ENCODE measurements around the gene VCY. TPM values are rescaled to one million over a fixed set of nuclear protein-coding genes. Genes with fewer than 3 reads are reported as not detected.
"Not testable (repeated sequence)": the region's sequence is repeated elsewhere in the genome, so short reads cannot be mapped to it uniquely, and the experiment has no call there.

Gene VCY
- not detected for total RNA-seq

DNA sequence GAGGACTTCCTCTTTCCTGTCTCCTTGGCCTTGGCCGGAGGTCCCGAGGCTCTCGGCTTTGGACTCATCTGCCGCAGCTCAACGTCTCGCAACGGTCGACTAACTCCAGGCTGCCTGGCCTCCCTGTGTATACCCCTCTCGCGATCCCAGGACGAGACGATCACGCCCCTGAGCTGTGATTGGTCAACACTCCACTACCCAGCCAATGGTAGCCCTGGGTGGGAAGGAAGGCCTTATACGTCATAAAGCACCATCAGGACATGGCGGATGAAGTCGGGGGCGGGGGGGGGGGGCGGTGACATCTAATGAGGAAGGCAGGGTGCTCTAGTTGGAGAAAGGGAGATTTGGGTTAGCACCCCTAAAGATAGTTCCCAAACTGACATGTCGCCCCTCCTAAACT is at the start of gene VCY:
Gene VCY, minus strand, starts transcription at position 101 of the 400 bp plus-strand sequence. Its CDS starts 33 bp downstream, at position 68.
- ATAC-seq, result not testable (repeated sequence)

DNA sequence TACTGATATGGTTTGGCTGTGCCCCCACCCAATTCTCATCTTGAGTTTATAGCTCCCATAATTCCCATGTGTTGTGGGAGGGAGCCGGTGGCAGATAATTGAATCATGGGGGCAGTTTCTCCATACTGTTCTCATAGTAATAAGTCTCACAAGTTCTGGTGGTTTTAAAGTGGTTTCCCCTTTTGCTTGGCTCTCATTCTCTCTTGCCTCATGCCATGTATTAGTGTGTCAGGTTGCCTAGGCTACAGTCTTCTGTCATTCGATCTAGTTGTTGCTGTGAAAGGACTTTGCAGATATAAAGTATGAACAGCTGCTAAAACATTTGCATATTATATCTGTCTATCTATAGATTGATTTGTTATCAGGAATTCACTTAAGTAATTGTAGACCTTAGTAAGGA is 44.1 kb upstream of the VCY start:
- not testable (repeated sequence) for ATAC-seq

DNA sequence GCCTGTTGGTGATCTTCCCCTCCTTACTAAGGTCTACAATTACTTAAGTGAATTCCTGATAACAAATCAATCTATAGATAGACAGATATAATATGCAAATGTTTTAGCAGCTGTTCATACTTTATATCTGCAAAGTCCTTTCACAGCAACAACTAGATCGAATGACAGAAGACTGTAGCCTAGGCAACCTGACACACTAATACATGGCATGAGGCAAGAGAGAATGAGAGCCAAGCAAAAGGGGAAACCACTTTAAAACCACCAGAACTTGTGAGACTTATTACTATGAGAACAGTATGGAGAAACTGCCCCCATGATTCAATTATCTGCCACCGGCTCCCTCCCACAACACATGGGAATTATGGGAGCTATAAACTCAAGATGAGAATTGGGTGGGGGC is 25.6 kb upstream of the VCY start:
- not testable (repeated sequence) for ATAC-seq

DNA sequence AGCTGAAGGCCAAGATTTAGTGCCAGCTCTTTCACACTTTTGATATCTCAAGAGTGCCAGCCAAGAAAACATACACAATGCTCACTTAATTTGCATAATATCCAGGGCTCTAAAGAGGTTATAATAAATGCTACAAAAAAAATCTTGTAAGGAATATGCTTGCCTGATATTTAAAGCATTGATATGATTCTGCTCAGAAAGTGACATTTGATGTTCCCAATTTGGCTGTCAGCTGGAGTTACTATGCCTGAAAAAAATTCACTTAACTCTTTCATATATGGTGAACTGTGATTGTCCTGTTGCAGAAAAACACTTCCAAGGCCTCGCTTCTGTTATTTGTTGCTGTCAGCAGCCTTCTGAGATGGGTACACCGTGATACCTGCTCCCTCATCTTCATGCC is 43.9 kb downstream of the VCY start:
- ATAC-seq, result not testable (repeated sequence)

Other genes starting within 250 kb of the VCY start
- not detected for gene VCY1B, start 69.8 kb upstream of the VCY start, total RNA-seq